ENCODE results near the gene RAB1A. TPM values are rescaled to one million over a fixed set of nuclear protein-coding genes. Genes with fewer than 3 reads are reported as not detected.

RAB1A gene
- total RNA-seq, 4 donors from 2014 or later = 36.4 to 71.3 (median 43.7) TPM

GRCh38 chr2:65057054-65057375 lies 72.9 kb downstream of the RAB1A start:
- TF ChIP-seq POLR2A (IDR thresholded peaks at IDR 0.05) = no peak
- TF ChIP-seq, protein P1, sequence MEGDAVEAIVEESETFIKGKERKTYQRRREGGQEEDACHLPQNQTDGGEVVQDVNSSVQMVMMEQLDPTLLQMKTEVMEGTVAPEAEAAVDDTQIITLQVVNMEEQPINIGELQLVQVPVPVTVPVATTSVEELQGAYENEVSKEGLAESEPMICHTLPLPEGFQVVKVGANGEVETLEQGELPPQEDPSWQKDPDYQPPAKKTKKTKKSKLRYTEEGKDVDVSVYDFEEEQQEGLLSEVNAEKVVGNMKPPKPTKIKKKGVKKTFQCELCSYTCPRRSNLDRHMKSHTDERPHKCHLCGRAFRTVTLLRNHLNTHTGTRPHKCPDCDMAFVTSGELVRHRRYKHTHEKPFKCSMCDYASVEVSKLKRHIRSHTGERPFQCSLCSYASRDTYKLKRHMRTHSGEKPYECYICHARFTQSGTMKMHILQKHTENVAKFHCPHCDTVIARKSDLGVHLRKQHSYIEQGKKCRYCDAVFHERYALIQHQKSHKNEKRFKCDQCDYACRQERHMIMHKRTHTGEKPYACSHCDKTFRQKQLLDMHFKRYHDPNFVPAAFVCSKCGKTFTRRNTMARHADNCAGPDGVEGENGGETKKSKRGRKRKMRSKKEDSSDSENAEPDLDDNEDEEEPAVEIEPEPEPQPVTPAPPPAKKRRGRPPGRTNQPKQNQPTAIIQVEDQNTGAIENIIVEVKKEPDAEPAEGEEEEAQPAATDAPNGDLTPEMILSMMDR (IDR thresholded peaks at IDR 0.05 in 4 of 5, conservative IDR thresholded peaks at IDR 0.05 in 1 of 5) = no peak
- peak overlapping the region; percentile 90 to 96 (median 92) for H3K27ac ChIP-seq

GRCh38 chr2:65056215-65057053 lies 73.5 kb downstream of the RAB1A start, which contains the start of gene CEP68:
Gene CEP68 (plus strand): TSS chr2:65056416. CDS start chr2:65069445, 13,029 bp downstream.
- Histone ChIP-seq H3K27ac (peak within 1 kb of the TSS; percentile 90 to 96 (median 92)), H3K9me3 (no peaks in the 10 kb centered on the region), H3K36me3 (no peaks in the 10 kb centered on the region), H3K4me3 (peak within 1 kb of the TSS; percentile 70 to 90 (median 86)), H3K27me3 (no peaks in the 10 kb centered on the region), H3K4me1 (peaks cover 48 to 50% of the 10 kb centered on the region in 2 donors)
- TF ChIP-seq, protein P1 (IDR thresholded peaks at IDR 0.05 in 4 of 5, conservative IDR thresholded peaks at IDR 0.05 in 1 of 5) = peak in 3 of 5 experiments; percentile 9 to 26 (median 19)
- TF ChIP-seq POLR2A (IDR thresholded peaks at IDR 0.05) = peak; percentile 96 to 99
- in situ Hi-C loops (cut with MboI; ENCODE audit: low sequenced_read_pairs in 4 of 4) = loop anchor here in 1 of 4 donors (25.0 kb wide), 1 partner anchor 381 kb away; the partner anchor contains the start of gene SPRED2
- ATAC-seq (peak; percentile 93), DNase-seq (peak; percentile 98)
- intact Hi-C loops (cut with DNase I; ENCODE audit: low total_unique reads) = loop anchor here (1.0 to 10.0 kb wide), 4 partner anchors 69 to 1212 kb away; partner anchors contain the start of genes RAB1A, SLC1A4 and UGP2

More at GRCh38 chr2:65057054-65057375, 72.9 kb downstream of the RAB1A start:
- intact Hi-C loops (cut with DNase I; ENCODE audit: low total_unique reads) = loop anchor here (5.0 to 10.0 kb wide), 3 partner anchors 70 to 1212 kb away; partner anchors contain the start of genes SLC1A4 and UGP2
- H3K36me3 ChIP-seq = no peaks in the 10 kb centered on the region
- DNase-seq = no peak
- no peaks in the 10 kb centered on the region for H3K27me3 ChIP-seq
- H3K4me3 ChIP-seq = peak overlapping the region; percentile 66 to 87 (median 77)
- peaks cover 54 to 55% of the 10 kb centered on the region in 2 donors for H3K4me1 ChIP-seq
- in situ Hi-C loops (cut with MboI; ENCODE audit: low sequenced_read_pairs in 4 of 4) = loop anchor here in 1 of 4 donors (25.0 kb wide), 1 partner anchor 380 kb away; the partner anchor contains the start of gene SPRED2
- ATAC-seq = no peak
- H3K9me3 ChIP-seq = no peaks in the 10 kb centered on the region

- peaks cover 40 to 41% of the 10 kb centered on the region in 2 donors for H3K4me1 ChIP-seq
- in situ Hi-C loops (cut with MboI; ENCODE audit: low sequenced_read_pairs in 4 of 4) = loop anchor here in 1 of 4 donors (25.0 kb wide), 1 partner anchor 382 kb away; the partner anchor contains the start of gene SPRED2
- no peaks in the 10 kb centered on the region for H3K36me3 ChIP-seq
- intact Hi-C loops (cut with DNase I; ENCODE audit: low total_unique reads) = loop anchor here (1.0 to 10.0 kb wide), 4 partner anchors 68 to 1211 kb away; partner anchors contain the start of genes RAB1A, SLC1A4 and UGP2
- DNase-seq (peak; percentile 41 to 74), ATAC-seq (peak; percentile 37 to 39)
- peak overlapping the region; percentile 70 to 90 (median 86) for H3K4me3 ChIP-seq
- no peak for TF ChIP-seq POLR2A (IDR thresholded peaks at IDR 0.05)
- TF ChIP-seq, protein P1 (IDR thresholded peaks at IDR 0.05 in 4 of 5, conservative IDR thresholded peaks at IDR 0.05 in 1 of 5) = no peak
- no peaks in the 10 kb centered on the region for H3K9me3 ChIP-seq
- H3K27ac ChIP-seq = peak overlapping the region; percentile 90 to 96 (median 92)
- H3K27me3 ChIP-seq = no peaks in the 10 kb centered on the region
Observed at GRCh38 chr2:65055422-65056214, 74.3 kb downstream of the RAB1A start.

- Histone ChIP-seq H3K4me1 (peaks cover 34% of the 10 kb centered on the region in 2 donors), H3K36me3 (no peaks in the 10 kb centered on the region), H3K4me3 (peak overlapping the region in 2 of 4 donors; percentile 84 to 87), H3K27ac (peak overlapping the region; percentile 90 to 96 (median 92)), H3K27me3 (no peaks in the 10 kb centered on the region), H3K9me3 (no peaks in the 10 kb centered on the region)
- DNase-seq (no peak), ATAC-seq (no peak)
- TF ChIP-seq POLR2A (IDR thresholded peaks at IDR 0.05) = no peak
- TF ChIP-seq, protein P1 (IDR thresholded peaks at IDR 0.05 in 4 of 5, conservative IDR thresholded peaks at IDR 0.05 in 1 of 5) = no peak
- in situ Hi-C loops (cut with MboI; ENCODE audit: low sequenced_read_pairs in 4 of 4) (loop anchor here in 1 of 4 donors (25.0 kb wide), 1 partner anchor 382 kb away; the partner anchor contains the start of gene SPRED2), intact Hi-C loops (cut with DNase I; ENCODE audit: low total_unique reads) (loop anchor here (5.0 to 10.0 kb wide), 3 partner anchors 68 to 1210 kb away; partner anchors contain the start of genes SLC1A4 and UGP2)
Observed at GRCh38 chr2:65054749-65055421, 75.0 kb downstream of the RAB1A start.
